NCI-H226 (cell line): Measurements from ENCODE around the gene TMEM138.

Experiments
- DNase-seq: peaks from one replicate; pipeline ENCODE4 v3.0.0-alpha.2; 2015

Gene TMEM138

DNA sequence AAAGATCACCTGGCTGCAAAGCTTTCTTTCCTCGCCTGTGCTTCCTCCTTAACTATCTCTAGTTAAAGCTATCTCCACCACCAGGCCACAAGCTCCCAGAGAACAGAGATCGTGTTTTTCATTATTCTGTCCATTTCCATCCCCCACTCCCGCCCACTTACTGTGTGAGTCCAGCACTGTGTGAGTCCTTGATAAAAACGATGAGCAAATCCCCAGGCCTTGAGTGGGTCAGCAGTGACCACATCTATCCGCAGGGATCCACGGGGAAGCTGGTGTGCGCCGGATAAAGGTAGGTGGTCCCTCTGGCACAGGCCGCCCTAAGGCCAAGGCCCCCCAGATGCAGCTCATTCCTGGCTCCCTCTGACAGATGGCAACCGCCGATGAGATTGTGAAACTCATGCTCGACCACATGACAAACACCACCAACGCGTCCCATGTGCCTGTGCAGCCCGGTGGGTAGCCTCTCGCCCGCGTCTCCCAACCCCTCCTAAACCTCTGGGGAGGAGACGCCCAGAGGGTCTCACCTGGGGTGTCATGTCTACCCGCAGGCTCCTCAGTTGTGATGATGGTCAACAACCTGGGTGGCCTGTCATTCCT lies 19.9 kb upstream of the TMEM138 start:
- no peak for DNase-seq

GRCh38 chr11:61343792-61344745 lies 18.1 kb upstream of the TMEM138 start:
- DNase-seq: no peak

- peak; percentile 11 for DNase-seq
Observed at GRCh38 chr11:61345170-61345610, 17.0 kb upstream of the TMEM138 start.

DNA sequence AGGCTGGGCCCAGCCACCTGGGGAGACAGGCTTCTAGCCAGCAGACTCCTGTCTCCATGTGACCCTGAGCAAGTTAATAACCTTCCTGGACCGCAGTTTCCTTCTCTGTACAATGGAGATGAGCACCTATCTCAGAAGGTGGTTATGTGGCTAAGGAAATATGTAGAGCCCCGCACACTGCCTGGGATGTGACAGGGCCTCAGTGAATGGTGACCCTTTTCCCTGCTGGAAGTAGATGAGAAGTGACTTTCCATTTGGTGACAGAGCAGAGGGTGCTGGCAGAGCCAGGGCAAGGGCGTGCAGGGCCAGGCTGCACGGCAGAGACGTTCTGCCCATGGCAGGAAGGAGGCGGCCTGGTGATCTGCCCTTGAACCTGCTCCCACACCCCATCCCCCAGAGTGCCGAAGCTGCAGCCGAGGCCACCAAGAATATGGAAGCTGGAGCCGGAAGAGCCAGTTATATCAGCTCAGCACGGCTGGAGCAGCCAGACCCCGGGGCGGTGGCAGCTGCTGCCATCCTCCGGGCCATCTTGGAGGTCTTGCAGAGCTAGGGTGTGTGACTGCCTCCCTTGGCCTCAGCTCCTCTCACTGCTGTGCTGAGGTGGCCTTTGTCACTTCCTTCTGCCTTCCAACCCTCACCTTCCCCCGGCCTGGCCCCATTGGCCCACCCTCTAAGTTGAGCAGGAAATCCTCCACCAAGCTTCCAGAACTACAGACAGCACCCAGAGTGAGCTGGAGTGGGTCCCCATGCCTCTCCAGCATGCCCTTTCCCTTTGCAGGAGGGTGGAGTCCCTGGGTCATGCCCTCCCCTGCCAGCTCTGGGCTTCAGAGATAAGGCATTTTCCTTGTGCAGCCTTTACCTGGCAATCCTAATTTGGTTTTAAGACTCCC lies 16.0 kb upstream of the TMEM138 start:
- no peak for DNase-seq

GRCh38 chr11:61347916-61348461 lies 14.2 kb upstream of the TMEM138 start:
- no peak for DNase-seq

DNA sequence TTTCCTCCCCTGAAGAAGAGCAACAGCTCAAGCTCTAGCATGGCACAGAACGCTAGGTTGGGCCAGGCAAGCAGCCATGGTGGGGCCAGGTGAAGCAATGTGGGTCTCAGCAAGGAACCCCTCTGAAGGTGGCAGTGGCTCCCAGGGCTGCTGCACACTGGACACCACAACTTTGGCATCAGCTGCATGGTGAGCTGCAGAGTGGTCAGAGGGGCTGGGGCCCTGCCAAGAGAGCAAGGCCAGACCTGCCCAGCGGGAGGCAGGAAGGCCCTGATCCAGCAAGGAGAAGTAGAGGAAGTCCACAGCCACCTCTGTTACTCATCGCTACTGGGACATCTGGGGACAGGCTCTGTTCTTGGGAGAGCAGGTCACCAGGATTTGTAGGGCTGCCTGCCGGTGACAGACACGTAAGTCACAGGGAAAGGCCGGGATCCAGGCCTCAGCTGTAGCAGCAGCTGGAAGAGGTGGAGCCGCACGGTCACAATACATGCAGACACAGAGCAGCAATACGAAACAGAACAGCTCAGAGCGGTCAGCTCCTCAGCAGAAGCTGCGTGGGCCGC lies 12.9 kb upstream of the TMEM138 start:
- DNase-seq: no peak

DNA sequence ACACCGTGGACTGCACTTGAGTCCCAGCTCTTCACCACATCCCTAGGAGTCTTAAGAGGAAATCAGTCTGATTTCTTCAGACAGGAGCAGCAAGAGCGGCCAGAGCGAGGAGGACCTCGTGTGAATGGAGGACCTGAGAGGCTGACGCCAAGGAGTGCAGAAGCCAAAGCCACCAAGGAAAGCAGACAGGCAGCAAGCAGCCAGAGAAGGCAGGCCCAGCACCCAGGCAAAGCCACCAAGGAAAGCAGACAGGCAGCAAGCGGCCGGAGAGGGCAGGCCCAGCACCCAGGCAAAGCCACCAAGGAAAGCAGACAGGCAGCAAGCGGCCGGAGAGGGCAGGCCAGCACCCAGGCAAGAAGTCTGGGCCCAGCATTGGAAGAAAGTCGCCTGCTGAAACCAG lies 12.3 kb upstream of the TMEM138 start:
- no peak for DNase-seq

GRCh38 chr11:61350336-61350735 lies 11.8 kb upstream of the TMEM138 start:
- DNase-seq: no peak

DNA sequence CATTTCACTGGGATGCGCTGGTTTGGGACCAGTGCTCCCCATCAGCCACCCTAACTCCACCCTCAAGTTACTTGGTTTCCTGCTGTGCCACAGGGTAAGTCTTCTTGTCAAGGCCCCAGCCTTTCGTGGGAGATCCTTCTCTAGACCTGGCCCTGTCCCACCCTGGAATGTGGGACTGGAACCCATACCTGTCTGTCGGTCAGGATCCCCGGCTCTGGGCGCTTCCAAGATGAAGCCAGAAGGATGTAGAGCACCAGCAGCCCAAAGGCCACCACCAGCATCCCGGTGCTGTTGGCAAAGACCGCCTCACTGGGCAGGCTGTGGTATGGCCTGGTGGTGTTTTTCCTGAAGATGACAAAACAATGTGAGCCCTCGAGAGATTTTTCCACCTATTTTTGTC lies 11.4 kb upstream of the TMEM138 start:
- no peak for DNase-seq

- no peak for DNase-seq
Observed at GRCh38 chr11:61352038-61352437, 10.1 kb upstream of the TMEM138 start.

- DNase-seq: no peak
Observed at GRCh38 chr11:61353131-61354067, 8.8 kb upstream of the TMEM138 start.

- DNase-seq: no peak
Observed at GRCh38 chr11:61354208-61354607, 8.0 kb upstream of the TMEM138 start.

GRCh38 chr11:61356706-61357105 lies 5.5 kb upstream of the TMEM138 start:
- DNase-seq: no peak

- no peak for DNase-seq
Observed at GRCh38 chr11:61357233-61357893, 4.8 kb upstream of the TMEM138 start.

DNA sequence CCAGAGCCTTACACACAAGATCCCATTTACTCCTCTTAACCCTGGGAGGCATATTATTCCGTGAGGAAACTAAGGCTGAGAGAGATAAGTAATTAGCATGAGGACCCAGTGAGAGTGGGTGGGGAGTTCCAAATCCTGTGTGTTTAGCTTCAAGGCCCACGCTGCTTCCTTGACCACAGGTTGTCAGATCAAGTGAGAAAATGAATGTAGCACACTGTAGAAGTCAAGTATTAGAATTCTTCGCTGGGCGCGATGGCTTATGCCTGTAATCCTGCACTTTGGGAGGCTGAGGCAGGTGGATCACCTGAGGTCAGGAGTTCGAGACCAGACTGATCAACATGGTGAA lies 4.3 kb upstream of the TMEM138 start:
- no peak for DNase-seq

DNA sequence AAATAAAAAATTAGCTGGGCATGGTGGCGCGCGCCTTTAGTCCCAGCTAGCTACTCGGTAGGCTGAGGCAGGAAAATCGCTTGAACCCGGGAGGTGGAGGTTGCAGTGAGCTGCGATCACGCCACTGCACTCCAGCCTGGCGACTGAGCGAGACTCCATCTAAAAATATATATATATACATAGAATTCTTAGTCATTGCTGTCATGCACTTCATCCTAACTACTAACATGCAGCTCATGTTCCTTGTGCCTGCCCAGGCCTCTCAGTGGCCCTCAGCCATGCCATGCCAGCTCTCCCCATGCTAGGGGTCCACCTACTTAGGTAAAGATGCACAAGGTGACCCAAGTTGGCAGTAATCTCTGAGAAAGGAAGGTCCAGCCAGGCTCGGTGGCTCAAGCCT lies 3.6 kb upstream of the TMEM138 start:
- DNase-seq: no peak

DNA sequence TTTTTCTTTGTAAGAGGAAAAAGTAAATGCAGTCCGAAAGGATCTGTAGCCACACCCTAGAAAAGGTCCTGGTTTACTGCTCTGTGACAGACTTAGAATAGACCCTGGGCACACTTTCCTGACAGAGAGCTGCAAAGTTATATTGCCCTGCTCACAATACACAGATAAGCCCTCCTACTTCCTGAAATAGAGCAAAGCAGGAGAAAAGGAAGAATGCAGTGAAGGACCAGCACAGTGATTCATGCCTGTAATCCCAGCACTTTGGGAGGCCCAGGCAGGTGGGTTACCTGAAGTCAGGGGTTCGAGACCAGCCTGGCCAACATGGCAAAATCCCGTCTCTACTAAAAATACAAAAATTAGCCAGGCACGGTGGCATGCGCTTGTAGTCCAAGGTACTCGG lies 2.7 kb upstream of the TMEM138 start:
- DNase-seq: no peak

GRCh38 chr11:61361237-61361740 lies 885 bp upstream of the TMEM138 start:
- no peak for DNase-seq

DNA sequence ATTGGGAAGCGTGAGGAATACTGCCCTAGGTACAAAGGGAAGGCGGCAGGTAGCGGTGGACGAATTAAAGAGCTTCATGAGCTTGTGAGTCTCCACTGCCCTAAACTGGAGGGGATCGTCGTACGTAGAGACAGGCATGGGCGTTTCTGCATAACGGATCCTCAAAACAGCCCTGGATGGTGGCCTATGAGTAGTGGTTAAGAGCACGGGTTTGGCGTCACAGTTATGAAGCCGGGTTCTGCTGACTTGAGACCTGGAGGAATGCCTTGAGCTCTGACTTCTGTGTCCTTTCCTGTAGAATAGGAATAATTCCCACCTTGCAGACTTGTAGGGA lies 335 bp downstream of the TMEM138 start:
- no peak for DNase-seq

DNA sequence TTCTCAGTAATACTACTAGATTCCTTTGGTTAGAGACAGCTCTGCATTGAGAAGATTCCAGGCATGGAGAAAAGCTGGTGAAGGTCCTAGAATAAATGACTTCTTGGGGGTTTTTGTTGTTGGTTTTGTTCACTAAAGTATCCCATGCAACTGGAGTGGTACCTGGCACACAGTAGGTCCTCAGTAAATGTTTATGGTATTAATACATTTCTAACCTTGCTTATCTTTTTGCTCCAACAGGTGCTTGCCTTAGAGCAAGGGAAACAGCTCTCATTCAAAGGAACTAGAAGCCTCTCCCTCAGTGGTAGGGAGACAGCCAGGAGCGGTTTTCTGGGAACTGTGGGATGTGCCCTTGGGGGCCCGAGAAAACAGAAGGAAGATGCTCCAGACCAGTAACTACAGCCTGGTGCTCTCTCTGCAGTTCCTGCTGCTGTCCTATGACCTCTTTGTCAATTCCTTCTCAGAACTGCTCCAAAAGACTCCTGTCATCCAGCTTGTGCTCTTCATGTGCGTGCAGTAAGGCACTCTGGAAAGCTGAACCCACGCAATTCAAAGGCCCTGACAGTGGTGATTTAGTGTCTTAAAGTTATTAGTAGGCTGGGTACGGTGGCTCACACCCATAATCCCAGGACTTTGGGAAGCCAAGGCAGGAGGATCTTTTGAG lies 2.0 kb downstream of the TMEM138 start:
- no peak for DNase-seq
